Aorta (tissue), 5 donors: ENCODE data around the gene SLC9A9. TPM values are rescaled to one million over a fixed set of nuclear protein-coding genes. Genes with fewer than 3 reads are reported as not detected.

ENCODE experiments used
- ATAC-seq: fragments of 200-7000 bp; cut with Tn5 transposase; one replicate; pipeline ENCODE4 v1.9.1; 2022; ENCODE audit warnings: moderate library complexity; ENCODE audit not compliant: low FRiP score
- DNase-seq, 2 donors: peaks; one replicate each; pipeline ENCODE4 v3.0.0-alpha.2; 2020
- H3K27ac ChIP-seq, 2 donors: one replicate each; pipeline ENCODE4 v1.5.1; 2013; ENCODE audit warnings: low read length in 2 of 2, mild to moderate bottlenecking in 2 of 2, moderate library complexity in 2 of 2, control low read depth in 1 of 2, inconsistent platforms in 1 of 2, low read depth in 1 of 2
- H3K27me3 ChIP-seq, 2 donors: one replicate each; pipeline ENCODE4 v1.6.1; 2013; ENCODE audit warnings: control low read depth in 1 of 2, low read length in 1 of 2, mild to moderate bottlenecking in 1 of 2, moderate library complexity in 1 of 2; ENCODE audit not compliant: insufficient read depth in 2 of 2, control insufficient read depth in 1 of 2
- H3K36me3 ChIP-seq, 2 donors: one replicate each; pipeline ENCODE4 v1.6.1; 2013; ENCODE audit warnings: control low read depth in 1 of 2, low read length in 1 of 2, mild to moderate bottlenecking in 1 of 2; ENCODE audit not compliant: insufficient read depth in 2 of 2, control insufficient read depth in 1 of 2
- H3K4me1 ChIP-seq, 2 donors: one replicate each; pipeline ENCODE4 v1.6.1; 2013; ENCODE audit warnings: low read length in 2 of 2, control low read depth in 1 of 2, mild to moderate bottlenecking in 1 of 2, moderate library complexity in 1 of 2; ENCODE audit not compliant: insufficient read depth in 2 of 2, control insufficient read depth in 1 of 2
- H3K4me3 ChIP-seq, 2 donors: one replicate each; pipeline ENCODE4 v1.5.1; 2013; ENCODE audit warnings: low read length in 2 of 2, control low read depth in 1 of 2, mild to moderate bottlenecking in 1 of 2
- H3K9me3 ChIP-seq: one replicate; pipeline ENCODE4 v1.6.1; 2013; ENCODE audit warnings: mild to moderate bottlenecking, low read length; ENCODE audit not compliant: control insufficient read depth
- WGBS, 2 donors: extraction: QIAGEN DNeasy Blood & Tissue Kit; methylation state at CpG; one replicate each; pipeline ENCODE4 v1.1.7; 2013; 5-methylcytosine and 5-hydroxymethylcytosine counted together
- intact Hi-C, 2 donors: fragments of 100-400 bp; cut with DNase I; formaldehyde crosslinking; loops; one replicate each; pipeline versions ENCODE4 v1.14.2 to v1.15.0; 2022
- polyA plus RNA-seq, 2 donors: library from polyadenylated mRNA; stranded (reverse); fragments of 200-250 nt; gene quantifications; one replicate each; pipeline ENCODE4 v1.2.3, GENCODE V29; 2013
- total RNA-seq, 2 donors: library from RNA; stranded (reverse); fragmentation: NEBNext Ultra II Directional; extraction: Animal tissue kit (Norgen Biotek cat#: 25700); gene quantifications; one replicate each; pipeline ENCODE4 v1.2.1, GENCODE V29; 2021
- donor health status: healthy with polysubstance abuse.
- donor health status: Bipolar disorder and iron deficiency.
- donor health status: DM: no; HTN: no; CAD: no.
- donor health status: DM: no; HTN: no; CAD: no.
- donor health status: DM: yes; HTN: yes; CAD: no.

SLC9A9 gene
- total and polyA plus RNA-seq, 4 donors: 7.3 to 45.8 (median 12.5) TPM

GRCh38 chr3:143536817-143537535, 311.3 kb downstream of the SLC9A9 start:
- DNase-seq (peak; percentile 47 to 76), ATAC-seq (peak; percentile 65)
- 3 to 6% methylated on average over 3 of the region's 3 CpGs for WGBS, 2 donors
- peaks cover 0 to 3% of the 10 kb centered on the region in 2 donors for H3K4me1 ChIP-seq
- no peaks in the 10 kb centered on the region for H3K36me3 ChIP-seq
- no peak overlapping the region for H3K4me3 ChIP-seq
- no peak overlapping the region for H3K27ac ChIP-seq
- no peaks in the 10 kb centered on the region for H3K27me3 ChIP-seq
- intact Hi-C loops: no loop called here
- H3K9me3 ChIP-seq: no peaks in the 10 kb centered on the region

GRCh38 chr3:143535994-143536784, 312.1 kb downstream of the SLC9A9 start:
- no peak for DNase-seq
- intact Hi-C loops: no loop called here
- Histone ChIP-seq H3K9me3 (no peaks in the 10 kb centered on the region), H3K27me3 (no peaks in the 10 kb centered on the region), H3K27ac (no peak overlapping the region), H3K4me1 (peaks cover 0 to 3% of the 10 kb centered on the region in 2 donors), H3K4me3 (no peak overlapping the region), H3K36me3 (no peaks in the 10 kb centered on the region)
- ATAC-seq: no peak
- WGBS, 2 donors: 57 to 60% methylated on average over 3 of the region's 3 CpGs

GRCh38 chr3:143533391-143533790, 314.9 kb downstream of the SLC9A9 start:
- Histone ChIP-seq H3K36me3 (no peaks in the 10 kb centered on the region), H3K27ac (no peak overlapping the region), H3K27me3 (no peaks in the 10 kb centered on the region), H3K4me1 (peaks cover 0 to 3% of the 10 kb centered on the region in 2 donors), H3K9me3 (no peaks in the 10 kb centered on the region), H3K4me3 (no peak overlapping the region)
- DNase-seq: no peak
- no peak for ATAC-seq
- intact Hi-C loops: no loop called here

DNA sequence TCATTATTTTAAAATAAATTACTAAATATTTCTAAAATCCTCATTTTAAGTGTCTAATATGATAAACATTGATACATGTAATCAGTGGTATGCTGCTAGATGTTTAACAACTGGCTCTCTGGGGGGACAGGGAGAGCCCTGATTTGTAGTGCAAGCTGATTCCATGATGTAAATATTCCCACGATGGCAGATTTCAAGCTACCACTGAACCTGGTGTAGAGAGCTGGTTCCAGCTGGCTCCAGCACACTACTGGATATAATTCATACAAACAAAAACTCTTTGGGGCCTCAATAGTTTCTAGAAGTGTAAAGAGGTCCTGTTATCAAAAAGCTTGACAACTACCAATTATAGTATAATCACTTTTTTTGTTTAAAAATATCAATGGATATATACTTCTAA, 316.2 kb downstream of the SLC9A9 start:
- WGBS, 2 donors: 23 to 41% methylated on average over 1 of the region's 1 CpG
- Histone ChIP-seq H3K27ac (no peak overlapping the region), H3K9me3 (peaks cover 1% of the 10 kb centered on the region), H3K36me3 (no peaks in the 10 kb centered on the region), H3K27me3 (no peaks in the 10 kb centered on the region), H3K4me3 (no peak overlapping the region), H3K4me1 (peaks cover 0 to 3% of the 10 kb centered on the region in 2 donors)
- DNase-seq (no peak), ATAC-seq (no peak)
- intact Hi-C loops: no loop called here

- Histone ChIP-seq H3K9me3 (peaks cover 1% of the 10 kb centered on the region), H3K27me3 (no peaks in the 10 kb centered on the region), H3K4me1 (peaks cover 0 to under 1% of the 10 kb centered on the region in 2 donors), H3K36me3 (no peaks in the 10 kb centered on the region), H3K27ac (no peak overlapping the region), H3K4me3 (no peak overlapping the region)
- WGBS, 2 donors: 61 to 96% methylated on average over 1 of the region's 1 CpG
- no peak for ATAC-seq
- intact Hi-C loops: no loop called here
- no peak for DNase-seq
Observed at GRCh38 chr3:143531101-143531500, 317.2 kb downstream of the SLC9A9 start.

- Histone ChIP-seq H3K9me3 (peaks cover 1% of the 10 kb centered on the region), H3K36me3 (no peaks in the 10 kb centered on the region), H3K27ac (no peak overlapping the region), H3K27me3 (no peaks in the 10 kb centered on the region), H3K4me1 (peaks cover 0 to 2% of the 10 kb centered on the region in 2 donors), H3K4me3 (no peak overlapping the region)
- 90 to 94% methylated on average over 3 of the region's 3 CpGs for WGBS, 2 donors
- intact Hi-C loops: no loop called here
- DNase-seq (no peak), ATAC-seq (no peak)
Observed at GRCh38 chr3:143529798-143530197, 318.5 kb downstream of the SLC9A9 start.

- Histone ChIP-seq H3K4me1 (peaks cover 0 to 2% of the 10 kb centered on the region in 2 donors), H3K9me3 (peaks cover 1% of the 10 kb centered on the region), H3K4me3 (no peak overlapping the region), H3K27me3 (no peaks in the 10 kb centered on the region), H3K27ac (no peak overlapping the region), H3K36me3 (no peaks in the 10 kb centered on the region)
- ATAC-seq (peak; percentile 60), DNase-seq (peak in 1 of 2 donors; percentile 52)
- WGBS, 2 donors: 5% methylated on average over 5 of the region's 5 CpGs
- intact Hi-C loops: no loop called here
Observed at GRCh38 chr3:143529018-143529478, 319.2 kb downstream of the SLC9A9 start.

GRCh38 chr3:143526011-143526545, 322.2 kb downstream of the SLC9A9 start:
- Histone ChIP-seq H3K36me3 (no peaks in the 10 kb centered on the region), H3K4me1 (peaks cover 0 to 2% of the 10 kb centered on the region in 2 donors), H3K9me3 (peaks cover 1% of the 10 kb centered on the region), H3K27ac (no peak overlapping the region), H3K4me3 (no peak overlapping the region), H3K27me3 (no peaks in the 10 kb centered on the region)
- intact Hi-C loops: no loop called here
- WGBS, 2 donors: 22 to 45% methylated on average over 1 of the region's 1 CpG
- DNase-seq (no peak), ATAC-seq (no peak)
